DND-41 (cell line): Measurements from ENCODE around the gene BCL2L13.

Source experiments
- ATAC-seq: fragments of 200-7000 bp; cut with Tn5 transposase; 3 replicates; pipeline ENCODE4 v1.9.1; 2021; ENCODE audit warnings: low read depth; ENCODE audit not compliant: insufficient read depth
- DNase-seq: peaks from one replicate; pipeline ENCODE4 v3.0.0-alpha.2; 2020
- H2AFZ ChIP-seq: 2 replicates; pipeline ENCODE4 v1.6.0; 2012; ENCODE audit warnings: low read depth, low read length
- H3K27ac ChIP-seq: 2 replicates; pipeline ENCODE4 v1.5.1; 2012; ENCODE audit warnings: low read length, inconsistent platforms
- H3K27me3 ChIP-seq: fragments of 200-600 bp; sonication (generic); 2 replicates; pipeline ENCODE4 v1.6.0; 2012; ENCODE audit warnings: low read length, mild to moderate bottlenecking, inconsistent platforms; ENCODE audit not compliant: insufficient read depth, poor library complexity
- H3K36me3 ChIP-seq: 2 replicates; pipeline ENCODE4 v1.5.1; 2012; ENCODE audit warnings: low read length, inconsistent platforms; ENCODE audit not compliant: insufficient read depth
- H3K4me1 ChIP-seq: 2 replicates; pipeline ENCODE4 v1.5.1; 2012; ENCODE audit warnings: mild to moderate bottlenecking, low read length; ENCODE audit not compliant: insufficient read depth
- H3K4me2 ChIP-seq: 2 replicates; pipeline ENCODE4 v1.6.0; 2012; ENCODE audit warnings: mild to moderate bottlenecking, moderate library complexity, low read length, inconsistent platforms; ENCODE audit not compliant: insufficient read depth
- H3K4me3 ChIP-seq, 2 experiments: fragments of 200-600 bp in 1 of 2; shearing (Covaris generic) in 1 of 2; 2 replicates each; pipeline ENCODE4 v1.5.1; 2012 to 2016; ENCODE audit warnings: inconsistent platforms in 2 of 2, low read length in 2 of 2, mild to moderate bottlenecking in 2 of 2, low read depth in 1 of 2, moderate library complexity in 1 of 2
- H3K79me2 ChIP-seq: 2 replicates; pipeline ENCODE4 v1.6.0; 2012; ENCODE audit warnings: low read length, inconsistent platforms; ENCODE audit not compliant: insufficient read depth
- H3K9ac ChIP-seq: 2 replicates; pipeline ENCODE4 v1.6.0; 2012; ENCODE audit warnings: low read depth, mild to moderate bottlenecking, inconsistent platforms, low read length, moderate library complexity
- H3K9me3 ChIP-seq: 2 replicates; pipeline ENCODE4 v1.5.1; 2012; ENCODE audit warnings: low read length, moderate library complexity, mild to moderate bottlenecking, inconsistent platforms; ENCODE audit not compliant: insufficient read depth, severe bottlenecking
- H4K20me1 ChIP-seq: 2 replicates; pipeline ENCODE4 v1.6.0; 2012; ENCODE audit warnings: low read length; ENCODE audit not compliant: insufficient read depth
- EZH2 ChIP-seq: IDR thresholded peaks from 3 replicates; pipeline ENCODE4 v1.6.1; 2012; ENCODE audit warnings: borderline replicate concordance, low read depth, mild to moderate bottlenecking, moderate library complexity, low read length, inconsistent platforms; ENCODE audit not compliant: severe bottlenecking
- TF ChIP-seq, protein P1 (sequence below): IDR thresholded peaks from 2 replicates; pipeline ENCODE4 v1.5.1; 2012; ENCODE audit warnings: borderline replicate concordance, low read length, moderate library complexity, mild to moderate bottlenecking; ENCODE audit not compliant: poor library complexity, severe bottlenecking; ENCODE audit errors: extremely low read depth

The BCL2L13 gene

DNA sequence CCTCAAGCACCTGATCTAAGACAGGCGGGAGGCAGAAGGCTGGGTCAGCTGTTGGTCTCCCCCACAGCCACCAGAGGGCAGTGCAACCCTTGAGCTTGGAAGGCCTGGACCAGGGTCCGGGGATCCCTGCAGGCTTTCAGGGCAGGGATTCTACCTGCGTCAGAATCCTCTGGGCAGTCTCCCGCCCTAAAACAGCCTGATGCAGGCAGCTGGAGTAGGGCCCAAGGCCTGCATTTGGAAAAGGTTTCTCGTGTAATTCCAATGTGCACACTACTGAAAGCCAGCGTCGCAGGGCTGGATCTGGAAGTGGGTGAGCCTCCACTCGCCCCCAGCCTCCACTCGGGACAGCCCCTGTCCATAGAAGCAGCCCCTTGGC, 104.0 kb downstream of the BCL2L13 start:
- H2AFZ ChIP-seq: no peak overlapping the region
- no peaks in the 10 kb centered on the region for H3K27me3 ChIP-seq
- no peak overlapping the region for H3K9ac ChIP-seq
- no peaks in the 10 kb centered on the region for H3K4me1 ChIP-seq
- H4K20me1 ChIP-seq: peaks cover 58% of the 10 kb centered on the region
- TF ChIP-seq, protein P1, sequence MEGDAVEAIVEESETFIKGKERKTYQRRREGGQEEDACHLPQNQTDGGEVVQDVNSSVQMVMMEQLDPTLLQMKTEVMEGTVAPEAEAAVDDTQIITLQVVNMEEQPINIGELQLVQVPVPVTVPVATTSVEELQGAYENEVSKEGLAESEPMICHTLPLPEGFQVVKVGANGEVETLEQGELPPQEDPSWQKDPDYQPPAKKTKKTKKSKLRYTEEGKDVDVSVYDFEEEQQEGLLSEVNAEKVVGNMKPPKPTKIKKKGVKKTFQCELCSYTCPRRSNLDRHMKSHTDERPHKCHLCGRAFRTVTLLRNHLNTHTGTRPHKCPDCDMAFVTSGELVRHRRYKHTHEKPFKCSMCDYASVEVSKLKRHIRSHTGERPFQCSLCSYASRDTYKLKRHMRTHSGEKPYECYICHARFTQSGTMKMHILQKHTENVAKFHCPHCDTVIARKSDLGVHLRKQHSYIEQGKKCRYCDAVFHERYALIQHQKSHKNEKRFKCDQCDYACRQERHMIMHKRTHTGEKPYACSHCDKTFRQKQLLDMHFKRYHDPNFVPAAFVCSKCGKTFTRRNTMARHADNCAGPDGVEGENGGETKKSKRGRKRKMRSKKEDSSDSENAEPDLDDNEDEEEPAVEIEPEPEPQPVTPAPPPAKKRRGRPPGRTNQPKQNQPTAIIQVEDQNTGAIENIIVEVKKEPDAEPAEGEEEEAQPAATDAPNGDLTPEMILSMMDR: peak; percentile 83
- no peak for TF ChIP-seq EZH2
- H3K79me2 ChIP-seq: peaks cover 55% of the 10 kb centered on the region
- H3K36me3 ChIP-seq: peaks cover 62% of the 10 kb centered on the region
- no peak overlapping the region for H3K4me2 ChIP-seq
- DNase-seq: peak; percentile 64
- H3K4me3 ChIP-seq: no peak overlapping the region
- peak; percentile 85 for ATAC-seq
- no peaks in the 10 kb centered on the region for H3K9me3 ChIP-seq
- H3K27ac ChIP-seq: no peak overlapping the region; the same call in 1 of the 2 replicates

DNA sequence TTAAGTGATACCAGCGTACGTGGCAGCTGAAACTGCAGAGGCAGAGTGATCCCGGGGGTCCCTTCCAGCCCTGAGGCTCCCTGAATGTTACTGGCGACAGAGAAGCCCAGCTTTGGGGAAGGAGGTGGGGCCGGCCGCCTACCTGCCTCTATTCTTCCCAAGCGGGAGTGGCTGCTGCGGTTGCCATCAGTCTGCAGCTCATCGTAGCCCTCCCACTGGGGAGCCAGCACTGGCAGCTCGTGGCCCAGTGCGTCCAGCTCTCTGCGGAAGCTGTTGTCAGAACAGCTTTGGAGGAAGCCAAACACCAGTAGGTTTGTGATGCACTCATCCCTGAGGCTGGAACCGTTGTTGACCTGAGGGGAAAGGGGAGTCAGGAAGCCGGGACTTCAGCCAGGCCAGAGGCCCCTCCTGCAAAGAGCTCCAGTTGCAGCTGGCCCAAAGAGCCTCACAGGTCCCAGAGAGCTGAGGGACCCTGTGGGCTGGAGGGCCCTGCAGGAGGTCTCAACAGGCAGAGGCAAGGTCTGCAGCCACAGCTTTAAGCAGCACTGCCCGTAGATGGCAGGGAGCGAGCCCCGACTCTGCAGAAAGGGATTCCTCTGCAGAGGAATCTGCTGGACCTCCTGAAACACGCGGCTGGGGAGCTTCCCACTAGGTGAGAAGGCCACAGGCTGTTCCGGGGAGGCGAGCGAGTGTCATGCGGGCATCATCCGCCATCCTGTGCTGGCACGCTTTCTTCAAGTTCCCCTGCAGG, 105.3 kb downstream of the BCL2L13 start:
- ATAC-seq (no peak), DNase-seq (no peak)
- H4K20me1 ChIP-seq: peaks cover 57% of the 10 kb centered on the region
- peaks cover 60% of the 10 kb centered on the region for H3K79me2 ChIP-seq
- no peak overlapping the region for H3K4me3 ChIP-seq
- no peak overlapping the region for H2AFZ ChIP-seq
- H3K9ac ChIP-seq: no peak overlapping the region
- TF ChIP-seq, protein P1: no peak
- no peak for TF ChIP-seq EZH2
- H3K9me3 ChIP-seq: no peaks in the 10 kb centered on the region
- H3K4me2 ChIP-seq: no peak overlapping the region
- no peaks in the 10 kb centered on the region for H3K27me3 ChIP-seq
- H3K27ac ChIP-seq: no peak overlapping the region
- no peaks in the 10 kb centered on the region for H3K4me1 ChIP-seq
- H3K36me3 ChIP-seq: peaks cover 52% of the 10 kb centered on the region

DNA sequence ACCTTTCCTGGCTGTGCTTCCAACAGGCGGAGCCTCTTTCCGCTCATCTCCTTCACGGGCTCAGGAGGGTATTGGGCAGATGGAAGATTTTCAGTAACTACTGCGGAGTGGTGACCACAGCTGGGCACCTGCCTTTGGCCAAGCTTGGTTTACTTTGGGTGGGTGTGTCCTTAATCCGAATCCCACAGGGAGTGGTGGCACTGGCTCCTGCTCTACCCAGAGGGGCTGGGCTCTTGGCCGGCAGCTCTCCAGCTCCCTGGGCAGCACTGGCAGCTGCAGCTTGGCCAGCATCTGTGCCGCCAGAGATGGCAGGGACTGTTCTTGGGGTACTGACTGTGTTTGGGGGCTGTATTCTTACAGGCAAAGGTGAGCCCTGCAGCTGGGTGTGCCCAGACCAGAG, 105.9 kb downstream of the BCL2L13 start:
- DNase-seq: no peak
- H3K27me3 ChIP-seq: no peaks in the 10 kb centered on the region
- H2AFZ ChIP-seq: no peak overlapping the region
- no peak overlapping the region for H3K27ac ChIP-seq
- H3K4me3 ChIP-seq: no peak overlapping the region
- no peak overlapping the region for H3K9ac ChIP-seq
- TF ChIP-seq, protein P1: no peak
- TF ChIP-seq EZH2: no peak
- no peak overlapping the region for H3K4me2 ChIP-seq
- H3K79me2 ChIP-seq: peaks cover 66% of the 10 kb centered on the region
- H3K4me1 ChIP-seq: no peaks in the 10 kb centered on the region
- peaks cover 46% of the 10 kb centered on the region for H3K36me3 ChIP-seq
- peaks cover 58% of the 10 kb centered on the region for H4K20me1 ChIP-seq
- no peak for ATAC-seq
- H3K9me3 ChIP-seq: no peaks in the 10 kb centered on the region

DNA sequence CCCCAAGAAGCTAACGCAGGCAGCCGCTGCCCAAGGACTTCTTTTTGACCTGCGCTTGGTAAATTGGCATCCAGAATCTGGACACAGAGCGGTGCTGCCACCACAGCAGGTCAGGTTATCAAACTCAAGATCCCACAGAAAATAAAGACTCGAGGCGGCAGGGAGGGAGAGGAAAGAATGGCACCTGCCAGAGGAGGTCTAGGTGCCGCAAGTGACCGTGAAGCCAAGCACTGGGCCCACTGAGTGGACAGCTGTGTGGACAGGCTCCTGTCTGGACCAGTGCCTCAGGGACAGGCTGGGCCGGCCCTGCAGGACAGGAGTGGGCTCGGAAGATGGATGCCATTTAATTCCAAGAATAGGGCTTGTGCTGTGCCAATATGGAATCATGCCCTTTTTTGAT, 108.4 kb downstream of the BCL2L13 start:
- Histone ChIP-seq H3K27me3 (no peaks in the 10 kb centered on the region), H2AFZ (no peak overlapping the region), H3K79me2 (peaks cover 75% of the 10 kb centered on the region), H4K20me1 (peaks cover 58% of the 10 kb centered on the region), H3K9me3 (no peaks in the 10 kb centered on the region), H3K4me2 (no peak overlapping the region), H3K4me1 (no peaks in the 10 kb centered on the region), H3K36me3 (peaks cover 29% of the 10 kb centered on the region), H3K4me3 (no peak overlapping the region), H3K27ac (no peak overlapping the region), H3K9ac (no peak overlapping the region)
- no peak for ATAC-seq
- DNase-seq: no peak
- TF ChIP-seq, protein P1: no peak
- TF ChIP-seq EZH2: no peak
